T-helper 2 cell (primary cell): Measurements from ENCODE around the gene SLCO2A1.

Experiments
- DNase-seq, 5 experiments: peaks; one replicate each; pipeline versions ENCODE4 v3.0.0 to v3.0.0-alpha.2; 2012 to 2022

The SLCO2A1 gene

GRCh38 chr3:133880886-133881455 lies 148.8 kb downstream of the SLCO2A1 start:
- no peak for DNase-seq

GRCh38 chr3:133880287-133880686 lies 149.4 kb downstream of the SLCO2A1 start:
- peak in 1 of 5 experiments; percentile 49 for DNase-seq

GRCh38 chr3:133878518-133878917 lies 151.2 kb downstream of the SLCO2A1 start:
- no peak for DNase-seq
